H1 (cell line): Measurements from ENCODE around the gene PPP1R12B. TPM values are rescaled to one million over a fixed set of nuclear protein-coding genes. Genes with fewer than 3 reads are reported as not detected.
"Not testable (repeated sequence)": the region's sequence is repeated elsewhere in the genome, so short reads cannot be mapped to it uniquely, and the experiment has no call there.

Source experiments
- CTCF ChIA-PET: fragments of 300-600 bp; sonication (Branson Sonifier 250); formaldehyde crosslinking; loops from one replicate; lab custom pipeline; 2021; ENCODE audit not compliant: partially characterized antibody; lab: Charles Lee
- POLR2A ChIA-PET: fragments of 300-600 bp; sonication (Branson Sonifier 250); formaldehyde crosslinking; loops from one replicate; lab custom pipeline; 2021; ENCODE audit warnings: inconsistent platforms; ENCODE audit not compliant: partially characterized antibody; lab: Charles Lee
- DNase-seq, 2 experiments: peaks; one replicate each; pipeline versions ENCODE4 v3.0.0 to v3.0.0-alpha.2; 2010 to 2022; ENCODE audit warnings: low spot score in 2 of 2, low read depth in 1 of 2, mixed read lengths in 1 of 2
- FAIRE-seq: peaks from 2 replicates; lab custom pipeline; 2011; peaks lifted over from hg19 to GRCh38; lab: Jason Lieb, UNC
- H2AFZ ChIP-seq: 2 replicates; pipeline ENCODE4 v1.8.1; 2012; ENCODE audit warnings: low read length, inconsistent platforms
- H2AK5ac ChIP-seq: 2 replicates; pipeline ENCODE4 v1.6.1; 2013; ENCODE audit warnings: low read depth, low read length
- H2BK120ac ChIP-seq: replicated peaks from 2 replicates; pipeline ENCODE3; 2013; ENCODE audit warnings: low read depth, low read length, inconsistent platforms
- H2BK12ac ChIP-seq: 2 replicates; pipeline ENCODE4 v1.6.1; 2013; ENCODE audit warnings: low read depth, low read length
- H2BK15ac ChIP-seq: 2 replicates; pipeline ENCODE4 v1.6.1; 2013; ENCODE audit warnings: low read length
- H2BK20ac ChIP-seq: 2 replicates; pipeline ENCODE4 v1.6.1; 2013; ENCODE audit warnings: low read length
- H2BK5ac ChIP-seq: 2 replicates; pipeline ENCODE4 v1.6.1; 2013; ENCODE audit warnings: low read depth, low read length
- H3K14ac ChIP-seq: 2 replicates; pipeline ENCODE4 v1.6.1; 2013; ENCODE audit warnings: inconsistent platforms; ENCODE audit not compliant: insufficient read length
- H3K18ac ChIP-seq: 2 replicates; pipeline ENCODE4 v1.6.1; 2013; ENCODE audit warnings: low read length; ENCODE audit errors: extremely low read depth
- H3K23ac ChIP-seq: 2 replicates; pipeline ENCODE4 v1.6.1; 2013; ENCODE audit warnings: inconsistent platforms; ENCODE audit not compliant: insufficient read length
- H3K23me2 ChIP-seq: 2 replicates; pipeline ENCODE4 v1.6.1; 2013; ENCODE audit warnings: low read depth, low read length
- H3K27ac ChIP-seq: 2 replicates; pipeline ENCODE4 v1.6.1; 2011; ENCODE audit warnings: low read depth, low read length, inconsistent platforms
- H3K27me3 ChIP-seq, 4 experiments: replicated peaks in 1 of 4; 1 replicate in 1 of 4; 2 replicates in 3 of 4; pipeline versions ENCODE4 v1.6.1 to v1.8.1; 2011 to 2013; ENCODE audit warnings: low read length in 3 of 4, mild to moderate bottlenecking in 3 of 4, inconsistent platforms in 2 of 4, mixed read lengths in 2 of 4, moderate library complexity in 1 of 4; ENCODE audit not compliant: control insufficient read depth in 3 of 4, insufficient read depth in 3 of 4; ENCODE audit errors: extremely low read depth in 1 of 4
- H3K36me3 ChIP-seq, 4 experiments: 2 replicates each; pipeline versions ENCODE4 v1.6.1 to v1.8.1; 2011 to 2013; ENCODE audit warnings: mild to moderate bottlenecking in 4 of 4, low read length in 3 of 4, moderate library complexity in 2 of 4, control low read depth in 1 of 4, inconsistent platforms in 1 of 4; ENCODE audit not compliant: insufficient read depth in 4 of 4, control insufficient read depth in 2 of 4
- H3K4ac ChIP-seq: replicated peaks from 2 replicates; pipeline ENCODE3; 2013; ENCODE audit warnings: low read length, low read depth, mixed read lengths, inconsistent platforms; ENCODE audit not compliant: insufficient read length
- H3K4me1 ChIP-seq, 4 experiments: replicated peaks in 1 of 4; 1 replicate in 1 of 4; 2 replicates in 3 of 4; pipeline versions ENCODE4 v1.6.1 to v1.8.1; 2011 to 2013; ENCODE audit warnings: low read length in 3 of 4, inconsistent platforms in 2 of 4, mixed read lengths in 1 of 4; ENCODE audit not compliant: insufficient read depth in 4 of 4, control insufficient read depth in 3 of 4
- H3K4me2 ChIP-seq, 2 experiments: 2 replicates each; pipeline versions ENCODE4 v1.6.1 to v1.8.1; 2011 to 2013; ENCODE audit warnings: low read depth in 2 of 2, low read length in 2 of 2, control low read depth in 1 of 2, inconsistent platforms in 1 of 2, mild to moderate bottlenecking in 1 of 2; ENCODE audit not compliant: insufficient read depth in 1 of 2
- H3K4me3 ChIP-seq, 4 experiments: fragments of 200-600, 300-600 bp in 1 of 4; sonication (generic), shearing (Covaris generic), sonication (Bioruptor Twin) in 1 of 4; 2 replicates each; pipeline versions ENCODE4 v1.5.1 to v1.8.1; 2011 to 2016; ENCODE audit warnings: low read length in 4 of 4, low read depth in 3 of 4, control low read depth in 2 of 4, inconsistent platforms in 2 of 4, mild to moderate bottlenecking in 2 of 4, mixed read lengths in 1 of 4, moderate library complexity in 1 of 4; ENCODE audit not compliant: insufficient read depth in 2 of 4; ENCODE audit errors: extremely low read depth in 1 of 4
- H3K56ac ChIP-seq: replicated peaks from 2 replicates; pipeline ENCODE3; 2013; ENCODE audit warnings: low read depth, mild to moderate bottlenecking, mixed read lengths, low read length, inconsistent platforms; ENCODE audit not compliant: insufficient read length
- H3K79me1 ChIP-seq: 2 replicates; pipeline ENCODE4 v1.6.1; 2013; ENCODE audit warnings: low read depth, low read length, control low read depth
- H3K79me2 ChIP-seq, 2 experiments: 2 replicates each; pipeline versions ENCODE4 v1.6.1 to v1.8.1; 2012 to 2013; ENCODE audit warnings: low read length in 2 of 2, mild to moderate bottlenecking in 2 of 2, inconsistent platforms in 1 of 2; ENCODE audit not compliant: insufficient read depth in 2 of 2, control insufficient read depth in 1 of 2
- H3K9ac ChIP-seq, 4 experiments: replicated peaks in 1 of 4; 1 replicate in 1 of 4; 2 replicates in 3 of 4; pipeline versions ENCODE4 v1.6.1 to v1.8.1; 2011 to 2013; ENCODE audit warnings: low read depth in 3 of 4, low read length in 3 of 4, control low read depth in 2 of 4, mild to moderate bottlenecking in 2 of 4, moderate library complexity in 2 of 4, inconsistent platforms in 1 of 4; ENCODE audit errors: extremely low read depth in 1 of 4
- H3K9me3 ChIP-seq, 2 experiments: 2 replicates each; pipeline versions ENCODE4 v1.6.1 to v1.8.1; 2012 to 2013; ENCODE audit warnings: mild to moderate bottlenecking in 2 of 2, moderate library complexity in 2 of 2, control low read depth in 1 of 2, inconsistent platforms in 1 of 2, low read depth in 1 of 2, low read length in 1 of 2, mixed read lengths in 1 of 2; ENCODE audit not compliant: insufficient read depth in 2 of 2
- H4K20me1 ChIP-seq, 2 experiments: replicated peaks in 1 of 2; 2 replicates each; pipeline versions ENCODE3 to v1.8.1; 2011 to 2013; ENCODE audit warnings: inconsistent platforms in 2 of 2, low read length in 2 of 2, mild to moderate bottlenecking in 1 of 2; ENCODE audit not compliant: insufficient read depth in 2 of 2, control insufficient read depth in 1 of 2
- H4K5ac ChIP-seq: 2 replicates; pipeline ENCODE4 v1.6.1; 2013; ENCODE audit warnings: low read length, low read depth, mixed read lengths, inconsistent platforms; ENCODE audit not compliant: insufficient read length
- H4K8ac ChIP-seq: 2 replicates; pipeline ENCODE4 v1.8.0; 2013; ENCODE audit warnings: mild to moderate bottlenecking, moderate library complexity, low read length, inconsistent platforms; ENCODE audit not compliant: insufficient read depth; ENCODE audit errors: extremely low read depth
- H4K91ac ChIP-seq: replicated peaks from 2 replicates; pipeline ENCODE3; 2013; ENCODE audit warnings: low read length, mixed read lengths, inconsistent platforms; ENCODE audit not compliant: insufficient read length
- polyA plus RNA-seq, 7 experiments: library from polyadenylated mRNA; depleted of rRNA in 3 of 7; stranded (reverse) in 5 of 7; unstranded in 2 of 7; fragments of >200 nt in 5 of 7; fragments of 200-250 nt in 2 of 7; gene quantifications; 1 replicate in 5 of 7; 2 replicates in 1 of 7; 4 replicates in 1 of 7; pipeline versions ENCODE4 v1.2.1 to v1.2.3, GENCODE V29; 2011 to 2013; ENCODE audit warnings: missing spikeins in 2 of 7, mixed read lengths in 2 of 7
- total RNA-seq: library from RNA; stranded (reverse); fragmentation: NEBNext Ultra II Directional; extraction: Animal tissue kit (Norgen Biotek cat#: 25700); gene quantifications from 2 replicates; pipeline ENCODE4 v1.2.1, GENCODE V29; 2021

Gene PPP1R12B
- total and polyA plus RNA-seq, 2 of the 8 experiments (the other 6 are each of a cell fraction or from before 2014, with no cell fraction given), result 7.9 to 18.7 TPM

- H3K79me2 ChIP-seq, H3K36me3 ChIP-seq, H3K4ac ChIP-seq, H3K4me3 ChIP-seq, H2BK20ac ChIP-seq, H3K27ac ChIP-seq, DNase-seq, H3K27me3 ChIP-seq, H4K8ac ChIP-seq, CTCF ChIA-PET, H2BK120ac ChIP-seq, H3K23me2 ChIP-seq, H3K9ac ChIP-seq, H2BK5ac ChIP-seq, H4K91ac ChIP-seq, H3K9me3 ChIP-seq, H2BK15ac ChIP-seq, H3K56ac ChIP-seq, FAIRE-seq, H2BK12ac ChIP-seq, H3K23ac ChIP-seq, H3K4me2 ChIP-seq, H3K4me1 ChIP-seq, H3K18ac ChIP-seq, H4K5ac ChIP-seq, H3K14ac ChIP-seq, H3K79me1 ChIP-seq, H4K20me1 ChIP-seq, H2AK5ac ChIP-seq, H2AFZ ChIP-seq: not testable (repeated sequence)
- POLR2A ChIA-PET, result interaction anchor here (0.6 kb wide), 1 partner anchor 474 kb away, joined by 3 read pairs; no protein-coding TSS in a partner anchor
Measured at GRCh38 chr1:202480640-202481039, 132.1 kb downstream of the PPP1R12B start.
